KMS-11 (cell line): ENCODE measurements around the gene ATF3.

Source experiments
- H2AFZ ChIP-seq: fragments of 200-600 bp; sonication (generic); 2 replicates; pipeline ENCODE4 v1.6.1; 2016; ENCODE audit warnings: antibody characterized with exemption, mixed run types, low read depth
- H3K27ac ChIP-seq: fragments of 200-600 bp; sonication (generic); 2 replicates; pipeline ENCODE4 v1.6.1; 2016; ENCODE audit warnings: mild to moderate bottlenecking, mixed run types
- H3K27me3 ChIP-seq: fragments of 200-600 bp; sonication (generic); 2 replicates; pipeline ENCODE4 v1.6.1; 2017; ENCODE audit warnings: mild to moderate bottlenecking, low read depth, mixed run types, moderate library complexity; ENCODE audit not compliant: insufficient read depth
- H3K36me3 ChIP-seq: fragments of 200-600 bp; sonication (generic); 2 replicates; pipeline ENCODE4 v1.6.1; 2017; ENCODE audit warnings: mild to moderate bottlenecking, mixed run types; ENCODE audit not compliant: insufficient read depth
- H3K4me1 ChIP-seq: fragments of 200-600 bp; sonication (generic); 2 replicates; pipeline ENCODE4 v1.6.1; 2016; ENCODE audit warnings: mild to moderate bottlenecking, low read depth, mixed run types; ENCODE audit not compliant: poor library complexity, severe bottlenecking
- H3K4me2 ChIP-seq: fragments of 200-600 bp; sonication (generic); 2 replicates; pipeline ENCODE4 v1.7.0; 2016; ENCODE audit warnings: mild to moderate bottlenecking, mixed run types
- H3K4me3 ChIP-seq: fragments of 200-600 bp; sonication (generic); IDR thresholded peaks from 2 replicates; pipeline ENCODE4 v1.6.1; 2017; ENCODE audit warnings: low read depth, low read length, mixed read lengths; ENCODE audit not compliant: insufficient read depth
- H3K79me2 ChIP-seq: fragments of 200-600 bp; sonication (generic); 2 replicates; pipeline ENCODE4 v1.6.1; 2016; ENCODE audit warnings: low read depth, mixed run types; ENCODE audit not compliant: insufficient read depth
- H3K9ac ChIP-seq: fragments of 200-600 bp; sonication (generic); 2 replicates; pipeline ENCODE4 v1.6.1; 2016; ENCODE audit warnings: mild to moderate bottlenecking, mixed run types
- H4K20me1 ChIP-seq: fragments of 200-600 bp; sonication (generic); 2 replicates; pipeline ENCODE4 v1.6.1; 2016; ENCODE audit warnings: mild to moderate bottlenecking, mixed run types; ENCODE audit not compliant: insufficient read depth
- TF ChIP-seq, protein P1 (sequence below): fragments of 200-600 bp; sonication (generic); conservative IDR thresholded peaks from 2 replicates; pipeline ENCODE4 v1.6.1; 2017; ENCODE audit warnings: low read depth, mild to moderate bottlenecking, antibody characterized with exemption, low read length, moderate library complexity, mixed read lengths

Gene ATF3

DNA sequence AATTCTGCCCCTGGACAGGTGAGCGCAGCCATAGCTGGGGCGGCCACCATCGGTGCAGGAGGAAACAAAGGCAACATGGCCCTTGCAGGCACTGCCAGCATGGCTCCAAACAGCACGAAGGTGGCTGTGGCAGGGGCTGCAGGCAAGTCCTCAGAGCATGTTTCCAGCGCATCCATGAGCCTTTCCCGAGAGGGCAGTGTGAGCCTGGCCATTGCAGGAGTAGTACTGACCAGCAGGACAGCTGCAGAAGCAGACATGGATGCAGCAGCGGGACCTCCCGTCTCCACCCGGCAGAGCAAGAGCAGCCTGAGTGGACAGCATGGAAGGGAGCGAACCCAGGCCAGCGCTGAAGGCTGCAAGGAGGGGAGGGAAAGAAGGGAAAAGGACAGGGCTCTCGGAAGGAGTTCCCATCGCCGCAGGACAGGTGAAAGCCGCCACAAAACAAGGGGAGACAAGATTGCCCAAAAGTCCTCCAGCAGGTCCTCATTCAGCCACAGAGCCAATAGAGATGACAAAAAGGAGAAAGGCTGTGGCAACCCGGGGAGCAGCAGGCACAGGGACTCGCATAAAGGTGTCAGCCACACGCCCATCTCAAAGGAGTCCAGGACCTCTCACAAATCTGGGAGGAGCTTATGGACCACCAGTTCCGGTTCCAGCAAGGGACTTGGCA is 17.4 kb downstream of the ATF3 start:
- no peak overlapping the region for H3K27ac ChIP-seq
- peaks cover 17% of the 10 kb centered on the region for H3K4me1 ChIP-seq
- TF ChIP-seq, protein P1, sequence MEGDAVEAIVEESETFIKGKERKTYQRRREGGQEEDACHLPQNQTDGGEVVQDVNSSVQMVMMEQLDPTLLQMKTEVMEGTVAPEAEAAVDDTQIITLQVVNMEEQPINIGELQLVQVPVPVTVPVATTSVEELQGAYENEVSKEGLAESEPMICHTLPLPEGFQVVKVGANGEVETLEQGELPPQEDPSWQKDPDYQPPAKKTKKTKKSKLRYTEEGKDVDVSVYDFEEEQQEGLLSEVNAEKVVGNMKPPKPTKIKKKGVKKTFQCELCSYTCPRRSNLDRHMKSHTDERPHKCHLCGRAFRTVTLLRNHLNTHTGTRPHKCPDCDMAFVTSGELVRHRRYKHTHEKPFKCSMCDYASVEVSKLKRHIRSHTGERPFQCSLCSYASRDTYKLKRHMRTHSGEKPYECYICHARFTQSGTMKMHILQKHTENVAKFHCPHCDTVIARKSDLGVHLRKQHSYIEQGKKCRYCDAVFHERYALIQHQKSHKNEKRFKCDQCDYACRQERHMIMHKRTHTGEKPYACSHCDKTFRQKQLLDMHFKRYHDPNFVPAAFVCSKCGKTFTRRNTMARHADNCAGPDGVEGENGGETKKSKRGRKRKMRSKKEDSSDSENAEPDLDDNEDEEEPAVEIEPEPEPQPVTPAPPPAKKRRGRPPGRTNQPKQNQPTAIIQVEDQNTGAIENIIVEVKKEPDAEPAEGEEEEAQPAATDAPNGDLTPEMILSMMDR: no peak
- no peaks in the 10 kb centered on the region for H4K20me1 ChIP-seq
- H3K4me2 ChIP-seq: no peak overlapping the region
- H3K4me3 ChIP-seq: no peak overlapping the region
- no peaks in the 10 kb centered on the region for H3K27me3 ChIP-seq
- no peaks in the 10 kb centered on the region for H3K79me2 ChIP-seq
- no peaks in the 10 kb centered on the region for H3K36me3 ChIP-seq
- H2AFZ ChIP-seq: no peak overlapping the region
- no peak overlapping the region for H3K9ac ChIP-seq

DNA sequence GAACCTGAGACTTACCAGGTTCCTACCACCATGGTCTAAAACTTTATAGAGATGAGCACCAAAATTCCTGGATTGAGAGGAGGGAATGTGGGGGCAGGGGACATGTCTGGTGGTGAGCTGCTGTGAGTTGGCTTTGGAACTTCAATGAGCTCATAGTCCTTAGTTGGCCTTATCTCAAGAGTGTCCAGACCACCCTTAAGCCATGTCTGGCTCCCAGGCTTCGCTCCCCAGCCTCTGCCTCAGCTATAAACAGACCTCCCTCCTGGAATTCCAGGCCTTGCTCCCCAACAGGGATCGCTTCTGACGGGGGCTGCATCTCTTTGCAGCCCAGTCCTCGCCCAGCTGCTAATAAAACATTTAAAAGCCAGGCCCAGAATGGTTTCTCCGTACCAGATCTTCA is 19.5 kb downstream of the ATF3 start:
- Histone ChIP-seq H3K9ac (no peak overlapping the region), H3K4me2 (no peak overlapping the region), H3K36me3 (no peaks in the 10 kb centered on the region), H3K4me1 (peaks cover 27% of the 10 kb centered on the region), H3K27ac (no peak overlapping the region), H4K20me1 (no peaks in the 10 kb centered on the region), H3K4me3 (no peak overlapping the region), H2AFZ (no peak overlapping the region), H3K79me2 (no peaks in the 10 kb centered on the region), H3K27me3 (no peaks in the 10 kb centered on the region)
- TF ChIP-seq, protein P1: no peak

DNA sequence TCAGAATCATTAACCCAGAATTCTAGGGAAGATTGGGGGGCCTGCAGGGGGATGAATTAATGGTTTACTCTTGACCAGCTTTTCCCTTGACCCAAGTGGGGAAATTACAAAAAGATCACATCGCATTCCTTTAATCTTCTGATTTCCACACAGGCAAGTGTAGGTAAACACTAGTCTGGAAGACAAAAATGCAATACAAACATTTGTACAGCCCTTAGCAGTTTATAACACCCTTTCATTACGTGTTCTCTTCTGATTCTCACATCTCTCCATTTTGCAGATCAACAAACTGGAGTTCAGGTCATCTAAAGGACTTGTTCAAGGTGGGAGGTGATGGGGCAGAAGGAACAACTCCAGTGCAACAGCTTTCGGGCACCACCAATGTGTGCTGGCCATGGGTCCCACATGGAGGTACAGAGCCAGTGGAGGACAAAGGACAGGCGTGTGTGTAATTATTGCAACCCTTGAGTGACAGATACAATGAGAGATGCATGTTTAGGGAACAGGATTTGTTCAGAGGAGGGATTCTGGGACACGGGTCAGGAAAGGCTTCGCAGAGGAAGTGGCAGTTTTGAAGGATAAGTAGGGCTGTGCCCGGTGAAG is 20.4 kb downstream of the ATF3 start:
- Histone ChIP-seq H3K27me3 (no peaks in the 10 kb centered on the region), H3K9ac (no peak overlapping the region)

DNA sequence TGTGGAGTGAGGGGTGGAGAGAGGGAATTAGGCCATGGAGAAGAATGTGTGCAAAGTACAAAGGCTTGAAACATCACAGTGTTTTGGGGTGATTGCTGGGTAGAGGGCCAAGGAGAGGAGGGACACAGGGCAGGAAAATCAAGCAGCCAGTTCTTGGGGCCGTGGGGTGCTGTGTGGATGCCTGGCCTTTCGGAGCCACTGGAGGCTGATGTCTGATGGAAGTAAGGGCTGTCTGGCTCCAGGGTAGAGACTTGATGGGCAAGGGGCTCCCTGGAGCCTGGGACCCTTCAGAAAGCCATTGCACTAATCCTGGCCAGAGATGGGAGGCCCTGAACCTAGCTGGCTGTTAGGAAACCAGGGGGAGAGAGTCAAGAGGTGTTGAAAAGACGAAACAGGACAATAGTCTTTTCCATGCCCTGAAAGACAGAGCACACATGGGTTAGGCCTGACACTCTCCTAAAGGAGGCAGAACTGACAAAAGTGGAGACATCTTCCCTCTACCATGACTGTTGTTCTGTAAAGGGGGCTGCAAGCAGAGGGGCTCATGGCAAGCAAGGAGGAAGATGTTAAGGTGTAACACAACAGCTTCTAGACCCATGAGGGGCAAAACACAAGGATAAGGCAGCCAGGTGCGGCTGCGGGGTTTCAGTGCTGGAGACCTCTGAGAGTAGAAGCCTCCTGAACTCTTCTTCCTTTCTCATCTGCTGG is 21.0 kb downstream of the ATF3 start:
- no peak overlapping the region for H3K4me3 ChIP-seq
- H3K27me3 ChIP-seq: no peaks in the 10 kb centered on the region
- TF ChIP-seq, protein P1: no peak
- H3K79me2 ChIP-seq: no peaks in the 10 kb centered on the region
- no peak overlapping the region; the same call in 1 of the 2 replicates for H3K27ac ChIP-seq
- no peak overlapping the region; the same call in 1 of the 2 replicates for H3K9ac ChIP-seq
- H2AFZ ChIP-seq: peak overlapping the region; percentile 87
- no peaks in the 10 kb centered on the region for H4K20me1 ChIP-seq
- peak overlapping the region; percentile 74 for H3K4me2 ChIP-seq
- H3K4me1 ChIP-seq: peaks cover 43% of the 10 kb centered on the region
- H3K36me3 ChIP-seq: no peaks in the 10 kb centered on the region

More for the DNA sequence above, 20.4 kb downstream of the ATF3 start:
- Histone ChIP-seq H4K20me1 (no peaks in the 10 kb centered on the region), H3K4me1 (peaks cover 36% of the 10 kb centered on the region), H3K4me3 (no peak overlapping the region), H3K36me3 (no peaks in the 10 kb centered on the region), H3K4me2 (no peak overlapping the region), H3K79me2 (no peaks in the 10 kb centered on the region), H2AFZ (no peak overlapping the region), H3K27ac (no peak overlapping the region)
- TF ChIP-seq, protein P1: no peak
